ENCODE data around the gene LTBP3. TPM values are rescaled to one million over a fixed set of nuclear protein-coding genes. Genes with fewer than 3 reads are reported as not detected.

Gene LTBP3
- total RNA-seq = 10 to 100 TPM; 39.7 to 45.7 TPM

DNA sequence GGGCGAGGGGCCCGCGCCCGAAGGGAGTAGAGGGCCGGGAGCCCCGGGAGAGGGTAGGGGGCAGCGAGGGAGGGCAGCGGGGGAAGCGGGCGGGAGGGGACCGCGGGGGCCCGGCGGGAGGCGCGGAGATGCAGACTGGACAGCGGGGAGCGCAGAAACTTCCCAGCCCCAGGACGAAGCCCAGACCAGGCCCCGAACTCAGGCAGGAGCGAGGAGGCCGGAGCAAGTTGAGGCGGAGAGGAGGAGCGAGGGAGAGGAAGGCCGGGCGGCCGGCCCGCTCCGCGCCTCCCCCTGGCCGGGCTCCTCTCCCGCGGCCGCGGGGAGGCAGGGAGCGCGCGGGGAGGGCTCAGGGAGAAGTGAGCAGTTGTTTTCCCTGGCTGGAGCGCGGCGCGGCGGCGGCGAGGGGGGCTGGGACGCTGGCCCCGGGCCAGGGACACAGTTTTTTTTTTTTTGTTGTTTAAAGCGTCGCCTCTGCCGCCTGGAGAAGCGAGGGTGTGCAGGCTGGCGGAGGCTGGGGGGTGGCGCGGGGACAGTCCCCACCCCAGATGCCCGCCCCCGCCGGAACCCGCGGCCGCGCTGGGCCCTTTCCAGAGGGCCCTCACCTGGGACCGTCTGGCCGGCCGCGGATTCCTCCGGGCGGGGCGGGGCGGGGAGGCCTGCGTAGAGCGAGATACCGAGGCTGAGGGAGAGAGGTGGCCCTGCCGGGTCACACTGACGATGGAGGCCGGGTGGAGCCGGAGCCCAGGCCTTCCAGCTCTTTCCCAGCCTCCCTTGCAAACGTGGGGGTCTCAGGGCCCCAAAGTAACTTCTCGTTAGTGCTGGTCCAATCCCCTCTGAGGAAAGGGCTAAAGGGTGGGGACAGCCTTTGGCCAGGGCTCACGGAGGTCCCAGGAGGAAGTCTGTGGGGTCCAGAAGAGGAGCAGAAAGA is at the start of gene LTBP3:
Gene LTBP3 (minus strand): TSS at position 358 of the 928 bp plus-strand sequence. CDS start 400 bp downstream, outside the sequence.
- peak within 1 kb of the TSS; percentile 77 for H3K4me3 Mint-ChIP-seq
- H3K27ac Mint-ChIP-seq = peak within 1 kb of the TSS; percentile 91
- peaks cover 53% of the 10 kb centered on the region for H3K4me1 Mint-ChIP-seq (ENCODE audit: low read depth)
- no peak for DNase-seq
- no peaks in the 10 kb centered on the region for H3K9me3 Mint-ChIP-seq
- CTCF ChIA-PET = interaction anchor here (3.0 kb wide), 1 partner anchor 13 kb away, joined by 20 read pairs; the partner anchor contains the start of genes FAM89B and ZNRD2
- intact Hi-C loops (cut with micrococcal nuclease) = loop anchor here (1.0 kb wide), 1 partner anchor 12 kb away; the partner anchor contains the start of gene ZNRD2
- H3K36me3 Mint-ChIP-seq (ENCODE audit: low read depth) = no peaks in the 10 kb centered on the region
- H3K27me3 Mint-ChIP-seq (ENCODE audit: low read depth) = no peaks in the 10 kb centered on the region

DNA sequence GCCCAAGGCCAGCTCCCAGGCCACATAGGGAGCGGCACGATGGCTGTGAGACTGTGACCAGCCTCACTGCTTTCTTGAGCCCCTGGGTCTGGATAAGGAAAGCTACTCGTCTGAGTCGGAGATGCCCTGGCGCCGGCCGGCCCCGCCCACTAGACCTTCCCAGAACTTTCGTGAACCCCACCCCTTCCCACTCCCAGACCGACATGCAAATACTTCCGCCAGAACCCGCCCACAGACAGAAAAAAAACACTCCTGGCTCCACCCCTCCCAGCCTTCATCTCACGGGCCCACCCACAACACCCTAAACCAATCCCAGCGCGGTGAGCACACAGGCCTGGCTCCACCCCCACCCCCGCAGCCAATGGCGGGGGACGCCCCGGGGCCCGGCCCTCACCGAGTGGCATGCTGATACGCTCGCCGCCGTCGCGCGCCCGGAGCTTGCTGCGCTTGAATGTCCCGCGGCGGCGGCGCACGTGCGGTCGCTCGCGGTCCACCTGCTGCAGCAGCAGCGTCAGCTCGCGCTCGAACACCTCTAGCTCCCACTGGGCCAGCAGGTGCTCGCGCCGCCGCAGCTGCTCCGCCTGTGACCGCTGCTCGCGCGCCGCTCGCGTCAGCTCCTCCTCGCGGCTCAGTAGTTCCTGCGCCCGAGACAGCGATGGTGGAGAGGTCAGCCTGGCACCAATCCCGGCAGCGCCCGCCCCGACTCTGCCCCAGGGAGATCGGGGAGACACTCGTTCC is 48.9 kb upstream of the LTBP3 start:
- peaks cover 23% of the 10 kb centered on the region for H3K4me1 Mint-ChIP-seq (ENCODE audit: low read depth)
- H3K36me3 Mint-ChIP-seq (ENCODE audit: low read depth) = peaks cover 9% of the 10 kb centered on the region
- DNase-seq = no peak
- CTCF ChIA-PET = no interaction called here
- no peaks in the 10 kb centered on the region for H3K27me3 Mint-ChIP-seq (ENCODE audit: low read depth)
- intact Hi-C loops (cut with micrococcal nuclease) = no loop called here
- H3K27ac Mint-ChIP-seq = no peak overlapping the region
- H3K9me3 Mint-ChIP-seq = no peaks in the 10 kb centered on the region
- no peak overlapping the region for H3K4me3 Mint-ChIP-seq

DNA sequence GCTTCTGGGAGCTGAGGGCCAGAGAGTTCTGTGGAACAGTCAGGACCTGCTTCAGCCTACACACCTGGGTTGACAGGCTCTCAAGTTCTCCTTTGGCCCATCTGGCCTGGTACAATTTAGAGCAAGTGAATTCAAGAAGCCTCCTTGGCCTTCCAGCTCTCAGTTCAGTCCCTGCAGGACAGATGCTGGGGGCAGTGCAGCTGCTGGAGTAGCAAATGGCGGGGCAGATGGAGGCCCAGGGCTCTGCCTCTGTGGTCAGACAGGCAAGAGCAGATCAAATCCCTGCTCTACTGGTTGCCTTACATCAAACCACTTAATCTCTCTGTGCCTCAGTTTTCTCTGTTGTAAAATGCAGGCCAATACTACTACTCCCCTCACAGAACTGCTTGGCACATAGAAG is 46.1 kb upstream of the LTBP3 start:
- no peaks in the 10 kb centered on the region for H3K9me3 Mint-ChIP-seq
- H3K27me3 Mint-ChIP-seq (ENCODE audit: low read depth) = no peaks in the 10 kb centered on the region
- DNase-seq = no peak
- H3K4me3 Mint-ChIP-seq = no peak overlapping the region
- no peaks in the 10 kb centered on the region for H3K4me1 Mint-ChIP-seq (ENCODE audit: low read depth)
- intact Hi-C loops (cut with micrococcal nuclease) = no loop called here
- peaks cover 5% of the 10 kb centered on the region for H3K36me3 Mint-ChIP-seq (ENCODE audit: low read depth)
- CTCF ChIA-PET = interaction anchor here (1.6 to 1.7 kb wide), 2 partner anchors 10 to 63 kb away, joined by 4 to 6 read pairs; no protein-coding TSS in a partner anchor
- no peak overlapping the region for H3K27ac Mint-ChIP-seq

DNA sequence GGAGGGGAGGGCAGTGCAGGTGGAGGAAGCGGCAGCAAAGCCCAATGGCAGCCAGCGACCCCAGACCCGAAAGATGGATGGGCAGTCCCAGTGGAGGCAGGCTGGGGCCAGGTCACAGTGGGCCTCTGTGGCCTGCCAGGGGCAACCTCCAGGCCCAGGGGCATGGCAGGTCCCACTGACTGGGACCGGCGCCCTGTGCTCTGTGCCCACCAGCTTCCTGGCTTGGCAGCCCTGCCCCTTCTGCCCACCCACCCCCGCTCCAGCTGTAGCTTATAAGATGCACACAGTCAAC is 41.7 kb upstream of the LTBP3 start:
- intact Hi-C loops (cut with micrococcal nuclease) = no loop called here
- H3K4me1 Mint-ChIP-seq (ENCODE audit: low read depth) = peaks cover 9% of the 10 kb centered on the region
- no peaks in the 10 kb centered on the region for H3K9me3 Mint-ChIP-seq
- DNase-seq = no peak
- H3K36me3 Mint-ChIP-seq (ENCODE audit: low read depth) = peaks cover 2% of the 10 kb centered on the region
- CTCF ChIA-PET = no interaction called here
- no peak overlapping the region for H3K27ac Mint-ChIP-seq
- no peaks in the 10 kb centered on the region for H3K27me3 Mint-ChIP-seq (ENCODE audit: low read depth)
- H3K4me3 Mint-ChIP-seq = no peak overlapping the region

DNA sequence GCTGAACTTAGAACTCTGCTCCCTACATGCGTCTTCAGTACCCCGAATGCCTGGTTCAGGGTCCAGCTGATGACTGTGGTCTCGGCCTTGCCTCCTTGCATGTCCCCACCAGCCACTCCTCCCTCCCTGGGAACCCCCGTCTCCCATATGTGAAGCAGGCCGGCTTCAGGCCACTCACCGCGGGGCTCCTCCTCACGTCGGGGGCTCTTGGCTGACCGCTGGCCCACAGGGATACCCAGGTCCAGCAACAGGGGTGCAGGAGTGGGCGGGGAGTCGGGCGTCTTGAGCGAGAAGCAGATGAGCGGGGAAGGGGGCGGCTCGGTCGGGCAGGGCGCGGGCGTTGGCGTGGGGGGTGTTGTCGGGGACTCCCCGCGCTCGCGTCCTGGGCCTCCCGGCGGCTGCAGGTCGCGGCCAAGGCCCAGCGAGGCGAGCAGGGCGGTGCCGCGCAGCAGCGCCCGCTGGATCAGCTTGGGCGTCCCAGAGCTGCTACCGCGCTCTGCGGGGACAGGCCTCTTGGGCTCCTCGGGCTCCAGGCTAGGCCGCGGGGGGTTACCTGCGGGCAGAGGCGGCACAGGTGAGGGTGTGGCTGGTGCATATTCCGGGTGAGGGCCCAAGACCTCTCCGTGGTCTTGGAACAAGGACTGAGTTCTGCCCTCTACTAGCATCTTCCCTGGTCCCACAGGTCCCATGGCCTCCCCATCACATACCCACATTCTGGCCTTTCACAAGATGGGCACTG is 41.2 kb upstream of the LTBP3 start:
- CTCF ChIA-PET = no interaction called here
- DNase-seq = no peak
- Mint-ChIP-seq H3K4me1 (ENCODE audit: low read depth) (peaks cover 10% of the 10 kb centered on the region), H3K36me3 (ENCODE audit: low read depth) (peaks cover 2% of the 10 kb centered on the region), H3K27ac (no peak overlapping the region), H3K27me3 (ENCODE audit: low read depth) (no peaks in the 10 kb centered on the region), H3K4me3 (no peak overlapping the region), H3K9me3 (no peaks in the 10 kb centered on the region)
- intact Hi-C loops (cut with micrococcal nuclease) = no loop called here

DNA sequence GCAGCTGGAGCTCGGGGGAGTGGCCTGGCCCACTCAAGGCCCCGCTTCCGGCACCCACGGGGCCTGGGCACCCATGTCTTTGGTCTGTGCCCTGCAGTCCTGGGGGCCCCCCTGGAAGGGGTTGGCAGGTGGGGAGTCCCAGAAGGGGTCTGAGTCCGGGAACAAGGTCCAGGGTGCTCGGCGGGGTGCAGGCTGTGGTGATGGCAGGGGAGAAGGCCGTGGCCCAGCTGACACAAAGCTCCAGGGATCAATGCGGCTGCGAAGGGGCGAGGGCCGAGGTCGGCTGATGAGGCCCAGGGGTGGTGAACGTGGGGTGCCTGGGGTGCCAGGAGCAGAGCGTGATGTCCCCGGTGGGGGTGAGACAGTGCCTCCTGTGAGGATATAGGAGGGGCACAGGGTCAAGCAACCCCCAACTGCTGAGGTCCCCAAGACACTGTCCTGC is 40.1 kb upstream of the LTBP3 start:
- no peaks in the 10 kb centered on the region for H3K9me3 Mint-ChIP-seq
- no peak for DNase-seq
- peaks cover 2% of the 10 kb centered on the region for H3K36me3 Mint-ChIP-seq (ENCODE audit: low read depth)
- no peak overlapping the region for H3K4me3 Mint-ChIP-seq
- no peak overlapping the region for H3K27ac Mint-ChIP-seq
- H3K27me3 Mint-ChIP-seq (ENCODE audit: low read depth) = no peaks in the 10 kb centered on the region
- CTCF ChIA-PET = interaction anchor here (0.8 to 1.5 kb wide), 2 partner anchors 9 to 57 kb away, joined by 3 read pairs; no protein-coding TSS in a partner anchor
- intact Hi-C loops (cut with micrococcal nuclease) = no loop called here
- peaks cover 10% of the 10 kb centered on the region for H3K4me1 Mint-ChIP-seq (ENCODE audit: low read depth)

DNA sequence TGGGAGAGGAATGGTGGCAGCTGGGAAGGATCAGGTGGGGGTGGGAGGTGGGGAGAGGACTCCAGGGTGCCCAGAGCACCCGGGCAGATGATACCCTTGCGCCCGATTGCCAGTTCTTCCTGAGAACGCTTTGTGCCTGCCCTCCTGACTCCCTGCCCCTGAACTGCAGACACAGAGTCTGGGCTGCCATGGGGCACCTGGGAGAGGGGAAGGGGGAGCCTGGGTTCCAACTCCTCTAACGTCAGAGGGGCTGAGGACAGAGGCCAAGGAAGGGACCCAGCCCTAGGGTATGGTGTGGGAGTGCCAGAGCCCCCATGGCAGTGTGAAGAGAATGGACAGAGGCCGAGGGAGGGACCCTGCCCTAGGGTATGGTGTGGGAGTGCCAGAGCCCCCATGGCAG is 38.4 kb upstream of the LTBP3 start:
- CTCF ChIA-PET = interaction anchor here (1.3 kb wide), 1 partner anchor 56 kb away, joined by 8 read pairs; no protein-coding TSS in a partner anchor
- peaks cover 10% of the 10 kb centered on the region for H3K4me1 Mint-ChIP-seq (ENCODE audit: low read depth)
- intact Hi-C loops (cut with micrococcal nuclease) = no loop called here
- peaks cover 2% of the 10 kb centered on the region for H3K36me3 Mint-ChIP-seq (ENCODE audit: low read depth)
- DNase-seq = no peak
- no peaks in the 10 kb centered on the region for H3K9me3 Mint-ChIP-seq
- no peaks in the 10 kb centered on the region for H3K27me3 Mint-ChIP-seq (ENCODE audit: low read depth)
- H3K4me3 Mint-ChIP-seq = no peak overlapping the region
- H3K27ac Mint-ChIP-seq = no peak overlapping the region

DNA sequence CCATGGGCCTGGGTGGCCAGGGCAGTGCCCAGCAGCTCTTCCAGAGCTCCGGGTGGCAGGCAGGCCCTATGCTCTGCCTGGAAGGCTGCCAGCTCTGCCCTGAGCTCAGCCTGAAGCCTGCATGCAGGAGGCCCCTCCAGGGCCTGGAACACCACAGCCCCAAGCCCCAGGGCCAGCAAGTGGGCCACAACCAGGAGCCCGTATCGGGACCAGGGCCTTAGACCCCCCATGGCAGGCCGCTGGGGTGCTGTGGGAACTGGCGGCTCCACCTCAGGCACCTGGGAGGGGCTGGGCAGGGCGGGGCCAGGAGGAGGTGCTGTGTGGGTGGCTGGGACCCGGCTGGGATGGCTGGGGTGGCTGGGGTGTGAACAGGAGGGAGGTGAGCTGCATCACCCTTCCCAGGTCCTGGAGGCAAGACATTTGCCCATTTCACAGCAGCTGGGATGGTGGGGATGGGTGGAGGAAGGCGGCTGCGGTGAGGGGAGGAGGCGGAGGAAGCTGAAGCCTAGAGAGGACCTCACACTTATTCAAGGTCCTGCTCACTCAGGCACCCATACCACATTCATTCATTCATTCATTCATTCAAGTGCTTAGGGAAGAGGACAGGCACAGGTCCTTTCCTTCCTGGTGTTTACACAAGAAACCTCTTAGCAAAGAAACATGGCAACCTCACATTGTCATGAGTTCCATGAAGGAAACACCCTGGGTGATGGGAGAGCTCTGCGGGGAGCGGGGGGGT is 37.6 kb upstream of the LTBP3 start, which contains the start of gene KCNK7:
Gene KCNK7 (minus strand): TSS at position 258 of the 739 bp plus-strand sequence. CDS start 28 bp downstream, at position 230.
- Mint-ChIP-seq H3K9me3 (no peaks in the 10 kb centered on the region), H3K4me1 (ENCODE audit: low read depth) (peaks cover 10% of the 10 kb centered on the region), H3K4me3 (no peak within 1 kb of the TSS), H3K36me3 (ENCODE audit: low read depth) (peaks cover 2% of the 10 kb centered on the region), H3K27ac (no peak within 1 kb of the TSS), H3K27me3 (ENCODE audit: low read depth) (no peaks in the 10 kb centered on the region)
- no peak for DNase-seq
- CTCF ChIA-PET = interaction anchor here (1.3 to 1.4 kb wide), 2 partner anchors 21 to 55 kb away, joined by 3 to 8 read pairs; no protein-coding TSS in a partner anchor
- intact Hi-C loops (cut with micrococcal nuclease) = no loop called here

DNA sequence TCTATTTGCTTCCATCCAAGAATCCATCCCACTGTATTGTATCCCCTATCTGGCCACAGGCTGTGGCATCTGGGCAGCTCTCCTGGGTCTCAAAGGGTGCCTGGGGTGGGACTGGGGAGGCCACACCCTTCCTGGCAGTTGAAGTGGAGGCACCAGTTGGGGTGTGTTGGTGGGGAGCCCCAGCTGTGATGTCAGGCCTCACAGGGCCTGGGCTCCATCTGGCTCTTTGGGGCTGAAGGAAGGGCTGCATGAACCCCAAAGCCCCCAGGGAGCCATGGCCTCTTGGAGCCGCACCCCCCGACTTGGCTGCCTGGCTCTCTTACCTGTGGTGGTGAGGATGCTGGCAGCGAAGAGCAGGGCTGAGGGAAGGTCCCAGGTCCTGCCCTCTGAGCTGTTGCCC is 37.0 kb upstream of the LTBP3 start:
- intact Hi-C loops (cut with micrococcal nuclease) = no loop called here
- Mint-ChIP-seq H3K4me1 (ENCODE audit: low read depth) (peaks cover 10% of the 10 kb centered on the region), H3K27ac (no peak overlapping the region), H3K9me3 (no peaks in the 10 kb centered on the region), H3K27me3 (ENCODE audit: low read depth) (no peaks in the 10 kb centered on the region), H3K4me3 (no peak overlapping the region), H3K36me3 (ENCODE audit: low read depth) (peaks cover 2% of the 10 kb centered on the region)
- DNase-seq = no peak
- CTCF ChIA-PET = interaction anchor here (1.3 to 1.4 kb wide), 2 partner anchors 20 to 54 kb away, joined by 3 to 8 read pairs; no protein-coding TSS in a partner anchor

DNA sequence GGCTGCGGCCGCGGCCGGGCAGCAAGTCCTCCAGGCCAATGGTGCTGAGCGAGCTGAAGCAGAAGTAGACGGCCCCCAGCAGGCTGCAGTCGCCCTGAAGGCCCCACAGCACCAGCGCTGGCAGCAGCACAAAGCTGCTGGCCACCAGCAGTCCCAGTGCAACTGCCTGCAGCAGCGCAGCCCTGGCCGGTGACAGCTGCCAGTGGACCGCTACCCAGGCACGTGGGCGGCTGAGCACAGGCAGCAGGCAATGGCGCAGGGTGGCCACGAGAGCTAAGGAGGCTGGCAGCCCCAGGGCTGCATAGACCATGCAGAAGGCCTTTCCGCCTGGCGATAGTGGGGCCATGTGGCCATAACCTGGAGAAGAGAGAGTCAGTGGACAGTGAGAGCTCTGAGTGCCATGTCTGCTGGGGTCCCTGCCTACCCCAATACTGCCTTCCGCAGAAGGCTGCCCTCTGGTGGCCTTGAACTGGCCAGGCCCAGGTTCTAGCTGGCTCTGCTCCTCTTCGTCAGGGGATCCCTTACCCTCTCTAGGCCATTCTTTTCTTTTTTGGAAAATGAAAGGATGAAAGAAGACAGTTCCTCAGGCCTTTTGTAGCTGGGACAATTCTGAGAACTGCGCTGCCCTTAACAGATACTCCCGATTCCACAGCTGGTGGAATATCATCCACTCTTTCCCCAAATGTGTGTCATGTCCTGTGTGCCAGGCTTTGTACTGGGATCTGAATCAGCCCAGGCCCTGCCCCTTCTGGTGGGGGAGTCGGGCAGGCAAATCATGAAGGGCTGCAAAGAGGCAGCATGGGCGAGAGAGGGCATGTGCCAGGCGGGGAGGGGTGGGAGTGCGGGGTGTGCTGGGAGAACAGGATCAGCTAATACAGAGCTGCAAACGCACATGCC is 35.6 kb upstream of the LTBP3 start:
- intact Hi-C loops (cut with micrococcal nuclease) = loop anchor here (1.0 kb wide), 1 partner anchor 52 kb away; no protein-coding TSS in a partner anchor
- no peaks in the 10 kb centered on the region for H3K9me3 Mint-ChIP-seq
- H3K36me3 Mint-ChIP-seq (ENCODE audit: low read depth) = no peaks in the 10 kb centered on the region
- DNase-seq = peak; percentile 55
- no peaks in the 10 kb centered on the region for H3K27me3 Mint-ChIP-seq (ENCODE audit: low read depth)
- CTCF ChIA-PET = interaction anchor here (0.6 to 2.4 kb wide), 18 partner anchors 9 to 206 kb away, joined by 3 to 28 read pairs (median 5); partner anchors contain the start of gene EHBP1L1
- H3K27ac Mint-ChIP-seq = no peak overlapping the region
- peaks cover 16% of the 10 kb centered on the region for H3K4me1 Mint-ChIP-seq (ENCODE audit: low read depth)
- H3K4me3 Mint-ChIP-seq = no peak overlapping the region
